Measurements from ENCODE around the gene FREM3.

Gene FREM3

GRCh38 chr4:143616771-143617170 is 83.7 kb downstream of the FREM3 start:
- no peak overlapping the region for H3K9ac ChIP-seq (ENCODE audit: low read depth, low read length)
- no peak overlapping the region for H3K4me3 ChIP-seq (ENCODE audit: low read length)
- no peaks in the 10 kb centered on the region for H3K9me3 ChIP-seq (replicated peaks; ENCODE audit: low read length)
- H3K36me3 ChIP-seq (ENCODE audit: insufficient read depth, low read length) = no peaks in the 10 kb centered on the region
- H3K4me1 ChIP-seq (ENCODE audit: control insufficient read depth, insufficient read depth, low read length) = peaks cover 3% of the 10 kb centered on the region
- no peak overlapping the region for H3K4me2 ChIP-seq (ENCODE audit: low read length)
- H3K27me3 ChIP-seq (ENCODE audit: control insufficient read depth, insufficient read depth, low read length) = peaks cover 38% of the 10 kb centered on the region

DNA sequence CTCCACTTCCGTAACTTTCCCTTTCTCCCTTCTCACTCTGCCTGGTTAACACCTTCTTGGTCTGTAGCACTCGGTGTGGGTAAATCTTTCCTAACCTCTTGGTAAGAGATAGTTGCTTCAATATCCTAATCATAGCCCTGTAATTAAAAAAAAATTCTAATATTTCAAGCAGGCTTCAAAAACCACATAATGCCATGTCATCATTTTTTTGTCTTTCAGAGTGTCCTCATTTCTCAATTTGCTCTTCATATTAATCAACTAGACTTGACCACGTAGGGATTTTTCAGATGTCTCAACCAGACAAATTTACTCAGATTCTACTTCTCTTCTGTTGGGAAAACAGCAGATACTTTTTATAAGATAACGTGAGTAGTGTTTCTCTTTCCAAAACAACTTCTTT is 91.0 kb downstream of the FREM3 start:
- H3K27me3 ChIP-seq (ENCODE audit: control insufficient read depth, insufficient read depth, low read length) = peaks cover 50% of the 10 kb centered on the region
- H3K36me3 ChIP-seq (ENCODE audit: insufficient read depth, low read length) = no peaks in the 10 kb centered on the region
- no peaks in the 10 kb centered on the region for H3K4me1 ChIP-seq (ENCODE audit: control insufficient read depth, insufficient read depth, low read length)
- no peak overlapping the region for H3K4me3 ChIP-seq (ENCODE audit: low read length)
- H3K9me3 ChIP-seq (replicated peaks; ENCODE audit: low read length) = no peaks in the 10 kb centered on the region
- H3K9ac ChIP-seq (ENCODE audit: low read depth, low read length) = no peak overlapping the region
- no peak overlapping the region for H3K4me2 ChIP-seq (ENCODE audit: low read length)

DNA sequence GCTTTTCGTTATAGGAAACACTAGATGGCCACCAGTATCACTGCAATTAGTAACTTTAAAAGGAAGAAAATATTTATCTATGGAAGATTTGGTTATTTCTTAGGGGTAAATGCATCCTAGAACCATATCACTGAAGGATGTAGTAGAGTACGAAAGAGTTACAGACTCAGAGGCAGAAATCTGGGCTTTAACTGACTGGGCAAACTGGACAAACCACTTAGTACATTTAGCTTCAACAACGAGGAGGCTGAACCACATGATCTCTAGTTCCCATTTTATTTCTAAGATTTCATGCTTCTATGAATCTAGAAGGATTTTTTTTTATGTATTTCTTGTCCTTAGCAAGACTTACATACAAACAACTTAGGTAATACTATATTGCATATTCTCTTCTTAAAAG is 94.0 kb downstream of the FREM3 start:
- no peaks in the 10 kb centered on the region for H3K9me3 ChIP-seq (replicated peaks; ENCODE audit: low read length)
- no peaks in the 10 kb centered on the region for H3K4me1 ChIP-seq (ENCODE audit: control insufficient read depth, insufficient read depth, low read length)
- no peak overlapping the region for H3K9ac ChIP-seq (ENCODE audit: low read depth, low read length)
- H3K27me3 ChIP-seq (ENCODE audit: control insufficient read depth, insufficient read depth, low read length) = peaks cover 33% of the 10 kb centered on the region
- H3K4me2 ChIP-seq (ENCODE audit: low read length) = no peak overlapping the region
- no peaks in the 10 kb centered on the region for H3K36me3 ChIP-seq (ENCODE audit: insufficient read depth, low read length)
- no peak overlapping the region for H3K4me3 ChIP-seq (ENCODE audit: low read length)

DNA sequence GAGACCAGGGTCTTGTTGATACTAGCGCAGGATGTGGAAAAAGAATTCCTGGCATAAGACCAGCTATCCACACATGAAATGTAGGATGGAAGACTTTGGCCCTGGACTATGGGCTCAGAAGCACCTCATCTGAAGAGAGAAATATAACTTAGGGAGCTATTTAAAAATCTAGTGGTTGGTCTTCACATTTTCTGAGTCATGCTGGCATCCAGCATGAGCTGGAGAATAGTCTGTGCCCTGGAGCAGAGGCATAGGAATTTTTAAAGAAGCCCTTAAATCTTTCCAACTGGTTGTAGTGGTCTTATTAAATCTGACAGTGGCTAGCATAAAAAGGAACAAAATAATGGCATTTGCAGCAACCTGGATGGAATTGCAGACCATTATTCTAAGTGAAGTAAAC is 100.6 kb downstream of the FREM3 start:
- Histone ChIP-seq H3K4me3 (ENCODE audit: low read length) (no peak overlapping the region), H3K4me1 (ENCODE audit: control insufficient read depth, insufficient read depth, low read length) (no peaks in the 10 kb centered on the region), H3K9me3 (replicated peaks; ENCODE audit: low read length) (no peaks in the 10 kb centered on the region), H3K36me3 (ENCODE audit: insufficient read depth, low read length) (no peaks in the 10 kb centered on the region), H3K9ac (ENCODE audit: low read depth, low read length) (no peak overlapping the region), H3K4me2 (ENCODE audit: low read length) (no peak overlapping the region), H3K27me3 (ENCODE audit: control insufficient read depth, insufficient read depth, low read length) (peaks cover 6% of the 10 kb centered on the region)

GRCh38 chr4:143598816-143599215 is 101.7 kb downstream of the FREM3 start:
- Histone ChIP-seq H3K4me2 (ENCODE audit: low read length) (no peak overlapping the region), H3K4me1 (ENCODE audit: control insufficient read depth, insufficient read depth, low read length) (no peaks in the 10 kb centered on the region), H3K36me3 (ENCODE audit: insufficient read depth, low read length) (no peaks in the 10 kb centered on the region), H3K9ac (ENCODE audit: low read depth, low read length) (no peak overlapping the region), H3K4me3 (ENCODE audit: low read length) (no peak overlapping the region), H3K9me3 (replicated peaks; ENCODE audit: low read length) (no peaks in the 10 kb centered on the region), H3K27me3 (ENCODE audit: control insufficient read depth, insufficient read depth, low read length) (peaks cover 6% of the 10 kb centered on the region)

DNA sequence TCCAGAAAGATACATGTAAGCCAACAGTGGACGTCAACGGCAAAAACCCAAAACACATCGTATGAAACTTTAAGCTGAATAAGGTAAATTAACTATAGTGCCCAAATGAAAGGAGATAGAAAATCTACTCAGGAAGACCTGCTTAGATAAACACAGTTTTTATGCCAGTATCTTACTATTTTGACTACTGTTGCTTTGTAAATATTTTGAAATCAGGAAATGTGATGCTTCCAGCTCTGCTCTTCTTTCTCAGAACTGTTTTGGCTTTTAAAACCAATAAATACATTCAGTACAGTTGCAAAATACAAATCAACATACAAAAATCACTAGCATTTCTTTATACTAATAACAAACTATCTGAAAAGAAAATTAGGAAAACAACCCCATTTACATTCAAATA is 103.2 kb downstream of the FREM3 start:
- Histone ChIP-seq H3K4me3 (ENCODE audit: low read length) (no peak overlapping the region), H3K9ac (ENCODE audit: low read depth, low read length) (no peak overlapping the region), H3K9me3 (replicated peaks; ENCODE audit: low read length) (no peaks in the 10 kb centered on the region), H3K4me1 (ENCODE audit: control insufficient read depth, insufficient read depth, low read length) (no peaks in the 10 kb centered on the region), H3K36me3 (ENCODE audit: insufficient read depth, low read length) (no peaks in the 10 kb centered on the region), H3K27me3 (ENCODE audit: control insufficient read depth, insufficient read depth, low read length) (peaks cover 6% of the 10 kb centered on the region), H3K4me2 (ENCODE audit: low read length) (no peak overlapping the region)

GRCh38 chr4:143587703-143588102 is 112.8 kb downstream of the FREM3 start:
- no peaks in the 10 kb centered on the region for H3K27me3 ChIP-seq (ENCODE audit: control insufficient read depth, insufficient read depth, low read length)
- H3K4me1 ChIP-seq (ENCODE audit: control insufficient read depth, insufficient read depth, low read length) = peaks cover 18% of the 10 kb centered on the region
- no peaks in the 10 kb centered on the region for H3K9me3 ChIP-seq (replicated peaks; ENCODE audit: low read length)
- no peak overlapping the region for H3K9ac ChIP-seq (ENCODE audit: low read depth, low read length)
- no peaks in the 10 kb centered on the region for H3K36me3 ChIP-seq (ENCODE audit: insufficient read depth, low read length)
- H3K4me2 ChIP-seq (ENCODE audit: low read length) = no peak overlapping the region
- no peak overlapping the region for H3K4me3 ChIP-seq (ENCODE audit: low read length)

GRCh38 chr4:143586080-143586479 is 114.4 kb downstream of the FREM3 start:
- Histone ChIP-seq H3K9me3 (replicated peaks; ENCODE audit: low read length) (no peaks in the 10 kb centered on the region), H3K9ac (ENCODE audit: low read depth, low read length) (peak overlapping the region; percentile 60), H3K4me3 (ENCODE audit: low read length) (no peak overlapping the region), H3K4me1 (ENCODE audit: control insufficient read depth, insufficient read depth, low read length) (peaks cover 18% of the 10 kb centered on the region), H3K4me2 (ENCODE audit: low read length) (peak overlapping the region; percentile 41), H3K27me3 (ENCODE audit: control insufficient read depth, insufficient read depth, low read length) (no peaks in the 10 kb centered on the region), H3K36me3 (ENCODE audit: insufficient read depth, low read length) (no peaks in the 10 kb centered on the region)

DNA sequence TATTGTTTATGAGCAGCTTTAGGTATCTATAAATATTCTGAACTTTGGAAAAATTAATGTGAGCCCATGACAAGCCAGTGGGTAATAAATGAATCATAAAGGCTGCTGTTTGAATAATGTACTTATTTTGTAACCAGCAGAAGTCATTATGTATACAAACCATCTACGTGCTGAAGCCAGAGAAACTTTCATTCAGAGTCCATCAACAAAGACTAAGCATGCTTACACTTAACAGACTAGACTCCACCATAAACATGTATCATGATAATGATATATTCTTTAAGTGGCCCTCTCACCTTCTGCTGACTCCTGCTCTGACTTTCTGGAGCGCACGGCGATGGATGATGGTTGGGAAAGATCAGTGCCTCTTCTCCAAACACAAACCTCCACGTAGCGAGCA is 114.9 kb downstream of the FREM3 start:
- H3K4me1 ChIP-seq (ENCODE audit: control insufficient read depth, insufficient read depth, low read length) = peaks cover 18% of the 10 kb centered on the region
- H3K4me2 ChIP-seq (ENCODE audit: low read length) = peak overlapping the region; percentile 41
- H3K9me3 ChIP-seq (replicated peaks; ENCODE audit: low read length) = no peaks in the 10 kb centered on the region
- H3K36me3 ChIP-seq (ENCODE audit: insufficient read depth, low read length) = no peaks in the 10 kb centered on the region
- no peak overlapping the region for H3K4me3 ChIP-seq (ENCODE audit: low read length)
- no peaks in the 10 kb centered on the region for H3K27me3 ChIP-seq (ENCODE audit: control insufficient read depth, insufficient read depth, low read length)
- peak overlapping the region; percentile 60 for H3K9ac ChIP-seq (ENCODE audit: low read depth, low read length)

GRCh38 chr4:143581331-143581946 is 119.0 kb downstream of the FREM3 start:
- Histone ChIP-seq H3K9ac (ENCODE audit: low read depth, low read length) (no peak overlapping the region), H3K4me3 (ENCODE audit: low read length) (no peak overlapping the region), H3K4me2 (ENCODE audit: low read length) (no peak overlapping the region), H3K4me1 (ENCODE audit: control insufficient read depth, insufficient read depth, low read length) (peaks cover 15% of the 10 kb centered on the region), H3K36me3 (ENCODE audit: insufficient read depth, low read length) (no peaks in the 10 kb centered on the region), H3K27me3 (ENCODE audit: control insufficient read depth, insufficient read depth, low read length) (no peaks in the 10 kb centered on the region), H3K9me3 (replicated peaks; ENCODE audit: low read length) (no peaks in the 10 kb centered on the region)

- Histone ChIP-seq H3K9ac (ENCODE audit: low read depth, low read length) (no peak overlapping the region), H3K4me1 (ENCODE audit: control insufficient read depth, insufficient read depth, low read length) (no peaks in the 10 kb centered on the region), H3K27me3 (ENCODE audit: control insufficient read depth, insufficient read depth, low read length) (no peaks in the 10 kb centered on the region), H3K4me2 (ENCODE audit: low read length) (no peak overlapping the region), H3K9me3 (replicated peaks; ENCODE audit: low read length) (no peaks in the 10 kb centered on the region), H3K4me3 (ENCODE audit: low read length) (no peak overlapping the region), H3K36me3 (ENCODE audit: insufficient read depth, low read length) (no peaks in the 10 kb centered on the region)
These were observed 125.1 kb downstream of the FREM3 start for GRCh38 chr4:143575331-143575730.

- H3K36me3 ChIP-seq (ENCODE audit: insufficient read depth, low read length) = no peaks in the 10 kb centered on the region
- H3K4me2 ChIP-seq (ENCODE audit: low read length) = no peak overlapping the region
- no peaks in the 10 kb centered on the region for H3K27me3 ChIP-seq (ENCODE audit: control insufficient read depth, insufficient read depth, low read length)
- H3K9me3 ChIP-seq (replicated peaks; ENCODE audit: low read length) = no peaks in the 10 kb centered on the region
- H3K9ac ChIP-seq (ENCODE audit: low read depth, low read length) = no peak overlapping the region
- H3K4me1 ChIP-seq (ENCODE audit: control insufficient read depth, insufficient read depth, low read length) = peaks cover 2% of the 10 kb centered on the region
- no peak overlapping the region for H3K4me3 ChIP-seq (ENCODE audit: low read length)
These were observed 136.0 kb downstream of the FREM3 start for GRCh38 chr4:143564472-143564871.
